Kidney epithelial cell (primary cell): Measurements from ENCODE around the gene CRACDL. TPM values are rescaled to one million over a fixed set of nuclear protein-coding genes. Genes with fewer than 3 reads are reported as not detected.

Source experiments
- DNase-seq: peaks from one replicate; pipeline ENCODE4 v3.0.0-alpha.2; 2010; ENCODE audit warnings: low read depth
- H3K27me3 ChIP-seq: 2 replicates; pipeline ENCODE4 v1.6.0; 2011; ENCODE audit warnings: low read length; ENCODE audit not compliant: control insufficient read depth, insufficient read depth
- H3K36me3 ChIP-seq: 2 replicates; pipeline ENCODE4 v1.5.1; 2011; ENCODE audit warnings: low read length; ENCODE audit not compliant: control insufficient read depth, insufficient read depth
- H3K4me3 ChIP-seq: 2 replicates; pipeline ENCODE4 v1.5.1; 2011; ENCODE audit warnings: low read depth, mild to moderate bottlenecking, control low read depth, low read length
- CTCF ChIP-seq: IDR thresholded peaks from 2 replicates; pipeline ENCODE4 v1.5.1; 2011; ENCODE audit warnings: mild to moderate bottlenecking, moderate library complexity, low read length, control low read depth, inconsistent platforms; ENCODE audit not compliant: insufficient read depth, poor library complexity, severe bottlenecking
- total RNA-seq: library from RNA; depleted of rRNA; stranded (reverse); fragments of >200 nt; gene quantifications from 2 replicates; pipeline ENCODE4 v1.2.3, GENCODE V29; 2015

The CRACDL gene
- total RNA-seq, 1 donor from 2014 or later: 1.4 TPM

GRCh38 chr2:98777076-98777475 is 158.9 kb downstream of the CRACDL start:
- no peak for TF ChIP-seq CTCF

DNA sequence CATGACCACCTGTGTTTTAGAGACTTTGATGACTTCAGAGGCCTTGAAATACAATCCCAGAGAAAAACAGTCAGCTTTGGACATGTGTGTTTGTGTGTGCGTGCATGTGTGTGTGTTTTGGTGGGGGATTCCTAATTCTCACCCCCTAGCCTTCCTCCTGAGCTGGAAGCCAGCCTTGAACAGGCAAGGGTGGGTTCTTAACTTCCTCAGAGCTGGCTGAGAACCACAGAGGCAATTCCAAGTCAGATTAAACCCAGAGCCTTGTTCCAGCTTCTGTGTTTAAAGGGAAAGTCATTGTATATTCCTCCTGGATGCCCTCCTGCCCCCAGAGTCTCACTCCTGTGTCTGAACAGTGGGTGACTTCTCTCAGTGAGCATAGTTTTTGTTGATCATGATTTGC is 159.9 kb downstream of the CRACDL start:
- Histone ChIP-seq H3K36me3 (no peaks in the 10 kb centered on the region), H3K4me3 (no peak overlapping the region), H3K27me3 (peaks cover 3% of the 10 kb centered on the region)
- DNase-seq: no peak
- no peak for TF ChIP-seq CTCF

More at GRCh38 chr2:98777076-98777475, 158.9 kb downstream of the CRACDL start:
- Histone ChIP-seq H3K4me3 (no peak overlapping the region), H3K36me3 (no peaks in the 10 kb centered on the region), H3K27me3 (peaks cover 3% of the 10 kb centered on the region)
- DNase-seq: no peak

- DNase-seq: no peak
- Histone ChIP-seq H3K4me3 (no peak overlapping the region), H3K27me3 (peaks cover 3% of the 10 kb centered on the region), H3K36me3 (no peaks in the 10 kb centered on the region)
- TF ChIP-seq CTCF: no peak
These were observed 160.7 kb downstream of the CRACDL start for GRCh38 chr2:98775146-98775986.

- Histone ChIP-seq H3K36me3 (no peaks in the 10 kb centered on the region), H3K4me3 (no peak overlapping the region), H3K27me3 (peaks cover 3% of the 10 kb centered on the region)
- TF ChIP-seq CTCF: no peak
- DNase-seq: no peak
These were observed 162.1 kb downstream of the CRACDL start for GRCh38 chr2:98773907-98774306.

DNA sequence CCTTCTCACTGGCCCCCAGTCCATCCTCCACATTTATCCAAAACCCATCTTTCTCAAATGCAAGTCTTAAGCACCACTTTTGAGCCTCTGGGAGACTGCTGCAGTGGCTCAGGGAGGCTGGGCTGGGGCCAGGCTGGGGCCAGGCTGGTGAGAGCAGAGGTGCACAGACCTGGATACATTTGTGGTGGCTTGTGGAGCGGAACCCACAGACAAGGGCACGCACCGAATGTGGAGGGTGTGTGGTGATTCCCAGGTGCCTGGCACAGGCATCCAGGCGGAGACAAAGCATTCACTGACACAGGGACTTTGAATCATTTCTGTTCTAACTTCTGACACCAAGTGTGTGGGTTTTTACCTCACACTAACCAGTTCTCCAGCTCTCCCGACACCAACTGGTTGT is 162.9 kb downstream of the CRACDL start:
- Histone ChIP-seq H3K4me3 (no peak overlapping the region), H3K36me3 (no peaks in the 10 kb centered on the region), H3K27me3 (peaks cover 3% of the 10 kb centered on the region)
- no peak for DNase-seq
- no peak for TF ChIP-seq CTCF

- Histone ChIP-seq H3K27me3 (peaks cover 3% of the 10 kb centered on the region), H3K4me3 (no peak overlapping the region), H3K36me3 (no peaks in the 10 kb centered on the region)
- TF ChIP-seq CTCF: no peak
- no peak for DNase-seq
These were observed 163.5 kb downstream of the CRACDL start for GRCh38 chr2:98772536-98772935.
